GM12873 (cell line): Measurements from ENCODE around the gene SPON1.

ENCODE experiments used
- TF ChIP-seq, protein P1 (sequence below): IDR thresholded peaks from 2 replicates; pipeline ENCODE4 v1.5.1; 2012; ENCODE audit warnings: low read depth, mild to moderate bottlenecking, moderate library complexity, low read length, control low read depth; ENCODE audit not compliant: insufficient read depth; ENCODE audit errors: missing control alignments

SPON1 gene

DNA sequence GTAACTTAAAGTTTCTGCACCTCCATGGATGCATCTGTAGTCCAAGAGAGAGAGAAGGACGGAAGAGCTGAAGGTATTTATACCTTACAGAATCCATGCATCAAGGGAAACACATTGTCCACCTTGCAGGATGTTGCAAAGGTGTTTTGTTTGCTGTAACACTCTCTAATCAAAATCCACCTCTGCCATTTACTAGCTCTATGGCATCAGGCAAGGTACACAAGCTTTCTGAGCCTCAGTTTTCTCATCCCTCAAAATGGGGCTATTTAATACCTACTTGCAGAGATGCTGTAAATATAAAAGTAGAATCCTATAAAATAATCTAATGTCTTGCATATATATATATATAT lies 21.6 kb upstream of the SPON1 start:
- TF ChIP-seq, protein P1, sequence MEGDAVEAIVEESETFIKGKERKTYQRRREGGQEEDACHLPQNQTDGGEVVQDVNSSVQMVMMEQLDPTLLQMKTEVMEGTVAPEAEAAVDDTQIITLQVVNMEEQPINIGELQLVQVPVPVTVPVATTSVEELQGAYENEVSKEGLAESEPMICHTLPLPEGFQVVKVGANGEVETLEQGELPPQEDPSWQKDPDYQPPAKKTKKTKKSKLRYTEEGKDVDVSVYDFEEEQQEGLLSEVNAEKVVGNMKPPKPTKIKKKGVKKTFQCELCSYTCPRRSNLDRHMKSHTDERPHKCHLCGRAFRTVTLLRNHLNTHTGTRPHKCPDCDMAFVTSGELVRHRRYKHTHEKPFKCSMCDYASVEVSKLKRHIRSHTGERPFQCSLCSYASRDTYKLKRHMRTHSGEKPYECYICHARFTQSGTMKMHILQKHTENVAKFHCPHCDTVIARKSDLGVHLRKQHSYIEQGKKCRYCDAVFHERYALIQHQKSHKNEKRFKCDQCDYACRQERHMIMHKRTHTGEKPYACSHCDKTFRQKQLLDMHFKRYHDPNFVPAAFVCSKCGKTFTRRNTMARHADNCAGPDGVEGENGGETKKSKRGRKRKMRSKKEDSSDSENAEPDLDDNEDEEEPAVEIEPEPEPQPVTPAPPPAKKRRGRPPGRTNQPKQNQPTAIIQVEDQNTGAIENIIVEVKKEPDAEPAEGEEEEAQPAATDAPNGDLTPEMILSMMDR: no peak

DNA sequence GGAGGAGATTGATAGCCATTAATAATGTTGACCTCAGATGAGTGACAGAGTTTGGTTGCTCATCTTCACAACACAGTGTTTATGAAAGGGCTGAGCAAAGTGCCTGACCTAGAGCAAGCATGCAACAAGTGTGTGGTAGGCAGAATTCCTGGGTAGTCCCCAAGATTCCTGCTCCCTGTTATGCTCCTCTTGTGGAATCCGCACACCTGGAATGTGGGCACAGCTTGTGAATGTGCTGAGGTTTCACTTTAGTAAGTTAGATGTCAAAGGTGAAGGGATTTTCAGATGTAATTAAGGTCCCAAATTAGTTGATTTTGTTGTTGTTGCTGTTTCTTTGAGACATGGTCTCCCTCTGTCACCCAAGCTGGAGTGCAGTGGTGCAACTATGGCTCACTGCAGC lies 20.7 kb upstream of the SPON1 start:
- TF ChIP-seq, protein P1: no peak

DNA sequence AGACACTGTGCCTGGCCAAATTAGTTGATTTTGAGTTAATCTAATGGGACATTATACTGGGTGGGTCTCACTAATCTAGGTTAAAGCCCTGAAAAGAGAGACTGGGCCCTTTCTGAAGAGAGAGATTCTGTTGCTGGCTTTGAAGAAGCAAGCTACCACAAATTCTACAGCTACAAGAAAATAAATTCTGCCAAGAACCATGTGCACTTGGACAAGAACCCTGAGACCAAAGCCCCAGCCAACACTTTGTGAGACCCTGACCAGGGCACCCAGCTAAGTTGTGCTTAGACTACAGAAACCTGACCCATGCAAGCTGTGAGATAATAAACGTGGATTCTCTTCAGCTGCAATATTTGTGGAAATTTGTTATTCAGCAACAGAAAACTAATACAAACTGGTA lies 20.1 kb upstream of the SPON1 start:
- TF ChIP-seq, protein P1: no peak

DNA sequence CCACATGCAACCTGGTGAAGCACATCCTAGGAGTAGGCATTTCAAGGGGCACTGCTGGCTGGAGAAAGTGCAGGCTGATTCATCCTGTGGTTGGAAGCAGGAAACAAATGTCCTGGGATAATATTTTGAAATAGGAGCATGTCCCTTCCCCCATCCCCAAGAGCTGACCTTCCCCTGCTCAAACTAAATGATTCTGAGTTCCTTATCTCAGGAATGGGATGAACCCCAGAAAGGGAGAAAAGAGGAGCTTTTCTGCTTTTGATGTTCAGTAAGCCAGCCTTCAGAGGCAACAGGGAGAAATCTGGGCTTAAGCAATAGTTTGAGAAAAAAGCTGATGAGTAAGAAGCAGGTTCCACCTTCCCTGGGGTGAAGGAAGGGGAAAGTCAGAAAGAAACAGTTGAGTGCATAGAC lies 19.5 kb upstream of the SPON1 start:
- TF ChIP-seq, protein P1: no peak

DNA sequence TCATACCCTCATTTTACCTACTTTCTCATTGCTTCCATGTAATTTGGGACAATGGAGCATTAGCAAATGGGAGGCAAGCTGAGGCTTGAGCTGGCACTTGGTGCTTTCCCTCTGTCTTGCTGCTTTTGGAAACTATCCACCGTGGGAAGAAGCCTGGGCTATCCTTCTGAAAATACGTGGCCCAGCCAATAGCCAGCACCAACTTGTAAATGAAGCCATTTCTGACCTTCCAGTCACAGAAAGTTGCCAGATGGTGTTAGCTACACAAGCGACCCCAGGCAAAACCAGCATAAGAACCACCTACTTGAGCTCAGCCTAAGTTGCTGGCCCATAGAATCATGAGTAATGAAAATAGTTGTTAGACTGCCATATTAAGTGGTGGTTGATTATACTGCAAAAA lies 18.5 kb upstream of the SPON1 start:
- TF ChIP-seq, protein P1: no peak

DNA sequence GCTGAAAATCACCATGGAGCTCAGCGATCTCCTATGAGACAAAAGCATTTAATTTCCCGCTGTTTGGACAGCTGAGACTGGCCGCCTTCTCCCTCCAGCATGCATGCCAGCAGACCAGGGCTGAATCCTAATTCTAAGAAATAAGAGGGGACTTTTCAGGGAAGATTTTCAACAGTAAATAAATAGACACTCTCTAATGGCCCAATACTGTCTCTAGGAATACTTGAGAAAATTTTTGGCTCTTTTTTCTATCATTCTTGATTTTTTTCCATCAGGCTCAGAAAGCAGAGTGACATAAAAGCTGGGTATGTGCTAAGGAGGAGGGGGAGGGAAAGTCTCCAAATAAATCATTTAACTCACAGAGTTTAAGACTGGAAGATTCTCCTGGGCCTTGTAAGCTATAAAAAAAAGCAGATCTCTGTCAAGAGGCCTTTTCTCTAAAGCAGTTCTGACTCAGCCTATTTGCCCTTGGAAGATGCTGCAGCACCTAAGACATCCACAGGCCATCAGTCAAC lies 17.6 kb upstream of the SPON1 start:
- TF ChIP-seq, protein P1: no peak

DNA sequence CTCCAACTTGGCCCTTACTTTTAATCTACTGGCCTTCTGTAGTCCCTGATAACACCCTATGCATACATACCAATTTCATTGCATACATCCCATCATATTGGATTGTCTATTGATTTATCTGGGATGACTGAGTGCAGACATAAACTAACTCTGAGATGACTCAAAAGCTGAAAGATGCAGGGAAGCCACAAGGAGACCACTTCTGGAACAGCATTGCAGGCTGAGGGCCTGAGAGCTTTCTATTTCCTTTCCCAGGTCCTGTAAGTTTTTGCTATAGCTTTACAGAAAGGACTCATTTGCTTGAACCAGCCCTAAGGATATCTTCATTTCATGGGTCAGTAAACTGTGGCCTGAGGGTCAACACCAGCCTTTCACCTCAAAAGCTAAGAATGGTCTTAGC lies 15.1 kb upstream of the SPON1 start:
- TF ChIP-seq, protein P1: no peak
